Neural cell (in vitro differentiated cells): ENCODE data around the gene ADRA2B.

ENCODE experiments used
- CTCF ChIP-seq: fragments of 450-650 bp; IDR thresholded peaks from 2 replicates; pipeline ENCODE4 v1.5.1; 2014; ENCODE audit warnings: antibody characterized with exemption, mild to moderate bottlenecking, moderate library complexity; ENCODE audit not compliant: poor library complexity, severe bottlenecking
- EP300 ChIP-seq: fragments of 450-650 bp; conservative IDR thresholded peaks from 2 replicates; pipeline ENCODE4 v1.6.1; 2014; ENCODE audit warnings: antibody characterized with exemption, mild to moderate bottlenecking, moderate library complexity; ENCODE audit not compliant: poor library complexity, severe bottlenecking
- EZH2 ChIP-seq: fragments of 200-600, 300-800 bp; shearing (Covaris generic), sonication (generic); IDR thresholded peaks from 2 replicates; pipeline ENCODE4 v1.6.1; 2014; ENCODE audit warnings: antibody characterized with exemption, low read length, borderline replicate concordance, mild to moderate bottlenecking; ENCODE audit not compliant: insufficient read depth, poor library complexity, severe bottlenecking
- MXI1 ChIP-seq: fragments of 450-650 bp; conservative IDR thresholded peaks from 2 replicates; pipeline ENCODE4 v1.6.1; 2014; ENCODE audit warnings: antibody characterized with exemption, mild to moderate bottlenecking; ENCODE audit not compliant: poor library complexity, severe bottlenecking
- POLR2AphosphoS5 ChIP-seq: IDR thresholded peaks from 2 replicates; pipeline ENCODE4 v1.6.1; 2012
- RAD21 ChIP-seq: fragments of 450-650 bp; conservative IDR thresholded peaks from 2 replicates; pipeline ENCODE4 v1.6.1; 2014; ENCODE audit warnings: antibody characterized with exemption, mild to moderate bottlenecking, moderate library complexity
- REST ChIP-seq: IDR thresholded peaks from 2 replicates; pipeline ENCODE4 v1.6.1; 2012; ENCODE audit warnings: borderline replicate concordance
- SMC3 ChIP-seq: fragments of 450-650 bp; conservative IDR thresholded peaks from 2 replicates; pipeline ENCODE4 v1.6.1; 2014; ENCODE audit warnings: antibody characterized with exemption, mild to moderate bottlenecking, moderate library complexity; ENCODE audit not compliant: poor library complexity
- TAF1 ChIP-seq: IDR thresholded peaks from 2 replicates; pipeline ENCODE4 v1.6.1; 2012; ENCODE audit warnings: low read depth

- no peak for TF ChIP-seq POLR2AphosphoS5
- TF ChIP-seq CTCF: no peak
- no peak for TF ChIP-seq RAD21
- no peak for TF ChIP-seq SMC3
- TF ChIP-seq EZH2: no peak
- no peak for TF ChIP-seq REST
- TF ChIP-seq TAF1: no peak
- no peak for TF ChIP-seq MXI1
- no peak for TF ChIP-seq EP300
Observed at GRCh38 chr2:96103761-96104486, 12.4 kb downstream of the ADRA2B start.
